Stimulated activated CD8-positive, alpha-beta memory T cell treated with anti-CD3 and anti-CD28 coated beads, Interleukin-15, amount 100 ng/mL, for 1 hour (primary cell): ENCODE results near the gene SLC12A5.
"Not testable (repeated sequence)": the region's sequence is repeated elsewhere in the genome, so short reads cannot be mapped to it uniquely, and the experiment has no call there.

ENCODE experiments used
- DNase-seq: peaks from one replicate; pipeline ENCODE4 v3.0.0-alpha.2; 2020; ENCODE audit warnings: low read depth

Gene SLC12A5

DNA sequence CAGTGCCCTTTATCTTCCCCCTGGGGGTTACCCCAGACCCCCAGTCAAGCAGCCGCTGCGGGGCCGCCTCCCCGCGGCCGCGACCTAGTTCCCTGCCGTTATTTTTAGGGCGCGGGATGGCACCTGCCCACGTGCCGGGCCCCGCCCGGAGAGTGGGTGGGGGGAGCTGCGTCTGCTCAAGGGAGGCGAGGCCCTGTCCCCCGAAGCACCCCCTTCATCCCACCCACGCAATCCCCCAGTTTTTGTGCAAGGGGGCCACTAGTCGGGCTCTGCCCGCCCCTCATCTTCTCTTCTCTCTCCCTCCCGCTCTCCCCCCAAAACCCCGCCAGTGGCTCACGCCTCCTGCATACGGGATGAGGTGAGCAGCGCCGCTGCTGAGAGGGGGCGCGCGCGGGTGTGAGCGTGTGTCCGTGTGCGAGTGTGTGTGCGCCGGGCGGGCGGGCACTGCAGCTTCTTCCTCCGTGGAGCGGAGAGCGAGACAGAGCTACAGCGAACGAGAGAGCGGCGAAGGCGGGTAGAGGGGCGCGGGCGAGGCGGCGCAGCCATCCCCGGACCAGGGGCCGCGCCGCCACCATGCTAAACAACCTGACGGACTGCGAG is at the start of gene SLC12A5:
Gene SLC12A5, plus strand, starts transcription at position 444 of the 600 bp plus-strand sequence. Its CDS starts 130 bp downstream, at position 574.
- DNase-seq: no peak

DNA sequence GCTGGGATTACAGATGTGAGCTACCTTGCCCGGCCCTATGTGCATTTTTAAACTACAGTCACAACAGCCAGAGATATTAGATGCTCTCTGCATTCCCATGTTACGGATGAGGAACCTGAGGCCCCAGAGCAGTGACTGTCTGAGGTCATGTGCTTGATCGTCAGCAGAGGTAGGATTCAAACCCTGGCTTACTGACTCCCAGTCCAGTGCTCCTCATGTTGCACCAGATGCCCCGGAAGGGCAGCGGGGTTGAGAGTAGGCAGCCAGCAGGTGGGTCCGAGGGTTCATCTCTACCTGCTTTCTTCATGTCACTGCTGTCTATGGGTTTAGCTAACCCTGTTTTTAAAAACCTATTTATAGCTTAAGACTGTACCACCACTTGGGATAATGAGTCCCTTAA is 47.8 kb upstream of the SLC12A5 start:
- DNase-seq: no peak

DNA sequence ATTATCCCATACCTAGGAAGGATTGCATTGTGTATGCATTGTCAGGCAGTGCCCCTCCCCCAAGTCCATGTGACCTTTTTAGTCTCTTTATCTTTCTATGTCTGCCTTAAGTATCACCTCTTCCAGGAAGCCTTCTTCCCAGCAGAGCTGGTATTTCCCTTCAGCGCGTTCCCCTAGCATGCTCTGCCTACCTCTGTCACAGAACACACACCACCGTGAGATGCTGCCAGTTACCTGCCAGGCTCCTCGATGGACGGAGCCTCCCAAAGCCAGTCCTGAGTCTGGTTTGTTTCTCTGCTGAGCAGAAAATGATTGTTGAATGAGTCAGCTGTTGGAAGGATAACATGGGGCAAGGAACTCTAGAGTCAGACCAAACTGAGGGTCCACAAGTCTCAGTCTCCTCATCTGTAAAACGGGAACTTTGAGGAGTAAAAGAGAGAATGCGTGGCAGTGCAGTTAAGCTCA is 45.7 kb upstream of the SLC12A5 start:
- DNase-seq: no peak

DNA sequence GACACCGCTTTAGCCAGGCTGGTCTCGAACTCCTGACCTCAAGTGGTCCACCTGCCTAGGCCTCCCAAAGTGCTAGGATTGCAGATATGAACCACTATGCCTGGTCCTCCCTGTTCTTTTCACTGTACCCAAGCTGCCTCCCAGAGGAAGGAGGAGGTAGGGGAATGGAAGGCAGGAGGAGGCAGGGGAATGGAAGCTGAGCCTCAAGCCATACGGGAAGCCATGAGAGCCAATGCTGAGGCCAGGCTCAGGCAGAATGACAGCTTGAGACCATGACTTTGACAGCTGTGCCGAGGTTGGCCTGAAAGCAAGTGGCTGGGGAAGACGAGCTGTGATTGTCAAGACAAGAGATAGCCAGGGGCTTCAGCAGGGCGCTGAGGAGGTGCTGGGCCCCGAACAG is 43.4 kb upstream of the SLC12A5 start:
- DNase-seq: no peak

DNA sequence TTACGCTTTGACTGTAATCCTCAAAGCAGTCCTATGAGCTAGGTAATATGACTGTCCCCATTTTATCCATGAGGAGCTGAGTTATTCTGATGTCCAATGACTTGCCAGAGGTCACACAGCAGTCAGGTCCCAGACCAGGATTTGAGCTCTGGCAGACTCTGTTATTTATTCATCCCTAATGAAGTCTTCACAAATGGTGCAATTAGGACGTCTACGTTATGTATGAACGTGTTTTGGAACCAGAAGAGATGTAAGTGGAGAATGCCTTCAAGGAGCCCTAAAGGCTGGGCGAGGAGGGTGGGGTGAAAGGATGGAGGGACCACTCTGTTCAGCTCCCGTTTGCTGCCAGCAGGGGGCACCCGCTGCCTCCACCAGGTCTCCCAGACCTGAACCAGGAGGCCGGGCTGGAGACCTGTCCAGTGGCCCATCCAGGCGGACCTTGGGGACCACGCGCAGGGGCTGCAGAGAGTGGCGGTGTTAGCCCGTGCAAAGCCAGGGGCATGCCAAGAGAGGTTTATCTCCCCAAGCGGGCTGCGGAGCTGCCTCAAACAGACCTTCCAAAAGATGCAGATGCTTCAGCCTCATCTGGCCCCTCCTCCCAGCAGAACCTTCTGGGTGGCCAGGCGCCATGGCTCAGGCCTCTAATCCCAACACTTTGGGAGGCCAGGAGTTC is 41.8 kb upstream of the SLC12A5 start:
- DNase-seq: peak; percentile 68

DNA sequence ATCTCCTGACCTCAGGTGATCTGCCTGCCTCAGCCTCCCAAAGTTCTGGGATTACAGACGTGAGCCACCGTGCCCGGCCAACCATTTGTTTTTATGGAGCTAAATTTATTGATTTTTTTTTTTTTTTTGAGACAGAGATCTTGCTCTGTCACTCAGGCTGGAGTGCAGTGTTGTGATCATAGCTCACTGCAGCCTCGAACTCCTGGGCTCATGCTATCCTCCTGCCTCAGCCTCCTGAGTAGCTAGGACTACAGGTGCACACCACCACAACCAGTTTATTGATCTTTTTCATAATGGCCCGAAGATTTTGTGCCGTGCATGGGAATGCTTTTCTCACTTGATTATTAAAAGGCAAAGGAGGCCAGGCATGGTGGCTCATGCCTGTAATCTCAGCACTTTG is 40.2 kb upstream of the SLC12A5 start:
- not testable (repeated sequence) for DNase-seq

DNA sequence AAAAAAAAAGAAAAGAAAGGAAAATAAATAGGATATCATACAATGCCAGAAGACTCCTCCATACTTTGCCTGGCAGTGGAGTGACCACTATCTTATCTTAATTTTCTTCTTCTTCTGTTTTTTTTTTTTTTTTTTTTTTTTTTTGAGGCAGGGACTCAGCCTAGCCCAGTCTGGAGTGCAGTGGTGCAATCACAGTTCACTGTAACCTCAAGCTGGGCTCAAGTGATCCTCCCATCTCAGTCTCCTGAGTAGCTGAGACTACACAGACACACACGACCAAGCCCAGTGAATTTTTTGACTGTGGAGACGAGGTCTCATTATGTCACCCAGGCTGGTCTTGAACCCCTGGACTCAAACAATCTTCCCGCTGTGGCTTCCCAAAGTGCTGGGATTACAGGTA is 37.4 kb upstream of the SLC12A5 start:
- DNase-seq: no peak

DNA sequence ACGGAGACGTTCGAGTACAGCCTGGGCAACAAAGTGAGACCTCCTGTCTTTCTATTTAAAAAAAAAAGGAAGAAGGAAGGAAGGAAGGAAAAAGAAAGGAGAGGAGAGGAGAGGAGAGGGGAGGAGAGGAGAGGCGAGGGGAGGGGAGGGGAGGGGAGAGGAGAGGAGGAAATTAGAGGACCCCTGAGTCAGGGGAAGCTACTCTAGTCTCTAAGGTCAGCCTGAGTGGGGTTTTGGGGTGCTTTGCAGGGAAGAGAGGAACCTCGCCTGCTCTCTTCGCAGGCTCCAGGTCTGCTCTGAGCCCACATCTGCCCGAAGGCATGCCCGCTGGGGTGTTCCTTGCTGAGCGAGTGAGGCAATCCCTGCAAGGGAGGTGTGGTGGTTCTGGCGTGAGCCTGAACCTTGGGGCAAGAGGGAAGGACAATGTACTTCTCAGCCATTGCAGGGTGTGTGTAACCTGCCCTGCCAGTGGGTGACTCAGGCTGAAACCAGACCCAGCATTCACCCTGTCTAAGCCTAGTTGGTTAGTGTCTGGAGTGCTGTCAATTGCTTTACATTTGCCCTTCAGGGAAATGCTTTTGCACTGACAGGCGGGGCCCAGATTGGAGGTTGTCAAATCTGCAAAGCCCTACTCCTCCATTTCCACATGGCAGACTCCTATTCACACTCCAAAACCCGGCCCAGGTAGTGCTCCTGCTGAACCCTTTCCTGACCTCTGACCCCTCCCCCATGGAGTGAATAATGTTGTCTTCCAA is 35.6 kb upstream of the SLC12A5 start:
- no peak for DNase-seq

DNA sequence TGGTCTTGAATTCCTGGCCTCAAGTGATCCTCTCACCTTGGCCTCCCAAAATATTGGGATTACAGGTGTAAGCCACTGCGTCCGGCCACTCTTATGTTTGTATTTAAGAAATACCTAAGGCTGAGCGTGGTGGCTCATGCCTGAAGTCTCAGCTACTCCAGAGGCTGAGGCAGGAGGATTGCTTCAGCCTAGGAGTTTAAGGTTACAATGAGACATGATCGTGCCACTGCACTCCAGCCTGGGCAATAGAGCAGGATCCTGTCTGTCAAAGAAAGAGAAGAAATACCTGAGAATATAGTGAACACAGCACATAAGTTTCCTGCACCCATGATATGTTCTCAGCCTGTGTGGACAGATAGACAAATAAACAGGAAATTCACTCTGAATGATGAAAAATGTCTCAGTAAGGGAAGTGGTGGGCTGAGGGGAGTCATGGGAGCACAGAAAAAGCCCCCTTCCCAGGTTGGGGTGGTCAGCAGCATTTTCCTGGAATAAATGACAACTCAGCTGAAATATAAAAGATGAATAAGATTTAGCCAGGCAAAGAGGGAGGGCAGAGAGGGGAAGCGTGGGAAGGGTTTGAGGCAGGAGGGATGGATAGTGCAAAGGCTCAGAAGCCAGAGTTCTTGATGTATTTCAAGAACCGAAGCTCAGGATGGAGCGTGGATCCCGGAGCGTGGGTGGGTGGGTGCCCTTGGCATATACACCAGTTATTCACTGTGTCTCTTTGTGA is 34.1 kb upstream of the SLC12A5 start:
- no peak for DNase-seq

DNA sequence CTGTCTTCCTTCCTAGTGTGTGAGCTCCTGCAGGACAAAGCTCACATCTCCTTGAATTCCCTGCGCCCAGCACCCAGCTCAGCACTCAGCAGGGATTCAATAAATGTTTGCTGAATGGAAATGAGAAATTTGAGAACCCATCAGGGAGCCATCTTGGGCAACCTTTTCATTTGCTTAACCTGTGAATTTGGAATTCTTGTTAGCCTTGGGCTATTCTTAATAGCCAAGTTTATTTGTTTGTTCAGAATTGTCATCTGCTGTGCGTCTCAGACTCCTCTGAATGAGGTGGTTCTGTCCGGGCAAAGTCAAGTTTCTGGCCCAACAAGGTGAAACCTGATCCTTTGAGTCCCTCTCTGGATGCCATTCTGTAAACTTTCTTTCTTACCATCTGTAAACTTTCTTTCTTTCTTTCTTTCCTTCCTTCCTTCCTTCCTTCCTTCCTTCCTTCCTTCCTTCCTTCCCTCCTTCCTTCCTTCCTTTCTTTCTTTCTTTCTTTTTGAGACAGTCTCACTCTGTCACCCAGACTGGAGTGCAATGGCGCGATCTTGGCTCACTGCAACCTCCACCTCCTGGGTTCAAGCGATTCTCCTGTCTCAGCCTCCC is 33.4 kb upstream of the SLC12A5 start:
- DNase-seq: not testable (repeated sequence)

DNA sequence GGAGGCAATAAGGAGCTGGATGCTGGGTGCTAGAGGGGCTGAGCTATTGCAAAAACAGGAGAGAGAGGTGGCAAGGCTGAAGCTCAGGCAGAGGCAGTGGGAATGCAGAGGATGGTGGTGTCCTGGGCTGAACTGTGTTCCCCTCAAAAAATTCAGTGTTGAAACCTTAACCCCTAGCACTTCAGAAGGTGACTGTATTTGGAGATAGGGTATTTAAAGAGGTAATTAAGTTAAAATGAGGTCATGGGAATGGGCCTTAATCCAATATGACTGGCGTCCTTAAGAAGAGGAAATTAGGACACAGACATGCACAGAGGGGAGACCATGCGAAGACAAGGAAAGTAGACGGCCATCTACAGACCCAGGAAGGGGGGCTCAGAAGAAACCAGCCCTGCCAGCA is 31.8 kb upstream of the SLC12A5 start:
- no peak for DNase-seq

DNA sequence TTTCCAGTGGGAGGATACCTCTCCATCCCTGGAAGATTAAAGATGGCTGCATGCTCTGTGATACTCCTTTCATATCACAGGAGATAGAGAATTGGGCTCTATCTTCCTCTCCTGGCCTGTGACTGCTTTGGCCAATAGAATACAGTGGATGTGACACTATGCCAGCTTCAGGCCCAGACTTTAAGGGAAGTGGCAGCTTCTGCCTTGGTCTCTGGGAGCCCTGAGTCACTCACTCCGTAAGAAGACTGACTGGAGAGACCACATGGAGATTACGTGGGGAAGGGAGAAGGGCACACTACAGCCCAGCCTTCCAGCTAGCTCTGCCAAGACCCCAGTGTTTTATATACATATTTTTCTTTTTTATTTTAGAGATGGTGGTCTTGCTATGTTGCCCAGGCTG is 30.7 kb upstream of the SLC12A5 start:
- DNase-seq: no peak

DNA sequence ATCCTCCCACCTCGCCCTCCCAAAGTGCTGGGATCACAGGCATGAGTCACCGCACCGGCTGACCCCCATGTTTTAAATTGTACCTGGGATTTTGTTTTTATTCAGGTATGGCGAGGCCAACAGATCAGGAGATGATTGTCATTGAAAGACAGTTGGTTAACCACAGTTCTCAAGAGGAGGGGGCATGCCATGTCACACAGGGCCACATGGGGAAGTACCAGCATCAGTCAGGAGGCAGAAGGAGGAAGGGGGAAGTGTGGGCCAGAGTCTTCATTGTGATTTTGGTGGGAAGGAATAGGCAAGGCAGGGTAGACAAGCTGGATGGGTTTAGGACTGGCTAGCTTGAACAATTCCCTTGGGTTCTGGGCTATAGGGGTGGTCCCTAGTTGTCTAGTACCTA is 30.3 kb upstream of the SLC12A5 start:
- DNase-seq: no peak

DNA sequence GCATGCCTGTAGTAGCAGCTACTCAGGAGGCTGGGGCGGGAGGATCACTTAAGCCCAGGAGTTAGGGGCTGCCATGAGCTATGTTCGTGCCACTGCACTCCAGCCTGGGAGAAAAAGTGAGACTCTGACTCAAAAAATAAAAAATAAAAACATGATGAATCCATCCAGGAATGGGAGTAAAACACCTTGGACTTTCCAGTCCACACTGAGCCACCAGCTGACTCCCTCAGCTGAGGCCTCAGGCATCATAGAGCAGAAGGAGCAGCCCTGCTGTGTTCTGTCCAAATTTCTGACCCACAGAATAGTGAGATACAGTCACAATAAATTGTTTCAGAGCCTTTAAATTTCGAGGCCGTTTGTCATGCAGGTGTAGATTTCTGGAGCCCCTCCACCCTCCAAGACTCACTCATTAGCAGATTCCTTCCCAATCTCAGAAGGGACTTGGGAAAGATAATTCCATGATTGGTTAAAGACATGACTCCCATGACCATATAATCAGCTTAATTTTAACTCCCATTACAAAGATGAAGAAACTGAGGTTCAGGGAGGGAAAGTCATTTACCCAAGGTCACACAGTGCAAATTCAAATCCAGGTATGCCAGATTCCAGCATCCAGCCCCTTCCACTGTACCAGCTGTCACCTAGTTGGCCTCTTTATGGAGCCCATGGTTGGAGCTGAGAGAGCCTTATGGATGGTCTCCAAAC is 29.3 kb upstream of the SLC12A5 start:
- no peak for DNase-seq

DNA sequence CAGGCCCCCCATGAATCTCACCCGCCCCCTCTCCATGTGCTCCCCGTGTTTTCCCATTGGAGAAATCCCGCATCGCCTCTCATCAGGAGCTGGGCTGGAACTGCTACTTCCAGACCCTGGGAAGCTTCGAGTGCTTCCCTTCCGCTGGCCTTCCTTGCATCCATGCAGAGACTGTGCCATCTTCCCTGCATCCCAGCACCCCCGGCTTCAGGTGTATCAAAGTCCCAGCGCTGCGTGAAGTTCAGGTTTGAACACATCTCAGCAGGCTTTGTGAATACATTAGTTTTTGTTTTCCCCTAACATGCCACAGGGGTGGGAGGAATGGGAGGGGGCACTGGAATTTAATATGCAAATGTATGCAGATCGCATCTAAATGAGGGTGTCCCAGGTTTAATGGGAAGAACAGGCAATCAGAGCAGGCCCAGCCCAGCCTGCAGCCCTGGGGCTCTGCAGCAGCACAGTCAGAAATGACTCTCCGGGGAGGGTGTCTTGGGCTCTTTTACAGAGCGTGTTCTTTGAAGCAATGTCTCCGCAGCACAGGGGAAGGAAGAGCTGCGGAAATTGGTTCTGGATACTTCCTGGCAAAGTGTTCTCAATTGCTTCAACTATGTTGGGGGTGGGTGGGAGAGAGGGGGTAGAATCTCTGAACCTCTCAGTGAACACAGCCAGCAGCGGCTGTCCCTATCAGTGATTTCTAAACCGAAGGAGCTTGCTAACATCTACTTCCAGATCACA is 28.6 kb upstream of the SLC12A5 start:
- no peak for DNase-seq

DNA sequence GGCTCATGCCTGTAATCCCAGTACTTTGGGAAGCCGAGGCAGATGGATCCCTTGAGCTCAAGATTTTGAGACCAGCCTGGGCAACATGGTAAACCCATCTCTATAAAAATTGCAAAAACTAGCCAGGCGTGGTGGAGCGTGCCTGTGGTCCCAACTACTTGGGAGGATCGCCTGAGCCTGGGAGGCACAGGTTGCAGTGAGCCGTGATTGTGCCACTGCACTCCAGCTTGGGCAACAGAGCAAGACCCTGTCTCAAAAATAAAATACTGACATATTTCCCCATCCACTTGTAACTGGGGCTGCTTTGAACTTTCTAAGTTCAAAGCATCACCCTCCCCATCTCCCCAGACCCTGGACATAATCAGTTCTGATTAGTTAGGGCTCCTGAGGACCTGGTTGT is 27.5 kb upstream of the SLC12A5 start:
- DNase-seq: no peak

DNA sequence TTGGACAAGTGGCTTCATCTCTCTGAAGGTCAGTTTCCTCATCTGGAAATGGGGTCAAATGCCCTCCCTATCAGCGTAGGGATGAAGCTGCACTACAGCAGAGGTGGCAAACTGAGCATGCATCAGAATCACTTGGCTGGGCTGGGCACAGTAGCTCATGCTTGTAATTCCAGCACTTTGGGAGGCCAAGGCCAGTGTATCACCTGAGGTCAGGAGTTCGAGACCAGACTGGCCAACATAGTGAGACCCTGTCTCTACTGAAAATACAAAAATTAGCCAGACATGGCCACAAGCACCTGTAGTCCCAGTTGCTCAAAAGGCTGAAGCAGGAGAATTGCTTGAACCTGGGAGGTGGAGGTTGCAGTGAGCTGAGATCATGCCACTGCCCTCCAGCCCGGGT is 27.0 kb upstream of the SLC12A5 start:
- no peak for DNase-seq

DNA sequence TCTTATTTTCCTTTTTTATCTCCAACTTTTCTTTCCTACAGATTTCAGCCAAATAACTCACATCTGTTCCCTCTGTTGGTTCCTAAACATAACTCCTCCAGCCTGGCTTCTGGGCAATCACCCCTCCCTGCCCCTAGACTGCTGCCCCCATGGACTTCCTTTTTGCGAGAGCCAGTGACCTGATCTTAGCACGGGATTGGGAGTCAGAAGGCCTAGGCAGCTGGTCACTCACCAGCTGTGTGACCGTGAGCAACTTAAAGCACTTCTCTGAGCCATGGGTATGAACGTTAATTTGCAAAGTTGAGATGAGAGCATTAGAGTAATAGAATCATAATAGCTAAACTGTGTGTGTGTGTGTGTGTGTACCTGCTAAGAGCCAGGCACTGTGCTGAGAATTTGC is 24.8 kb upstream of the SLC12A5 start:
- DNase-seq: no peak

DNA sequence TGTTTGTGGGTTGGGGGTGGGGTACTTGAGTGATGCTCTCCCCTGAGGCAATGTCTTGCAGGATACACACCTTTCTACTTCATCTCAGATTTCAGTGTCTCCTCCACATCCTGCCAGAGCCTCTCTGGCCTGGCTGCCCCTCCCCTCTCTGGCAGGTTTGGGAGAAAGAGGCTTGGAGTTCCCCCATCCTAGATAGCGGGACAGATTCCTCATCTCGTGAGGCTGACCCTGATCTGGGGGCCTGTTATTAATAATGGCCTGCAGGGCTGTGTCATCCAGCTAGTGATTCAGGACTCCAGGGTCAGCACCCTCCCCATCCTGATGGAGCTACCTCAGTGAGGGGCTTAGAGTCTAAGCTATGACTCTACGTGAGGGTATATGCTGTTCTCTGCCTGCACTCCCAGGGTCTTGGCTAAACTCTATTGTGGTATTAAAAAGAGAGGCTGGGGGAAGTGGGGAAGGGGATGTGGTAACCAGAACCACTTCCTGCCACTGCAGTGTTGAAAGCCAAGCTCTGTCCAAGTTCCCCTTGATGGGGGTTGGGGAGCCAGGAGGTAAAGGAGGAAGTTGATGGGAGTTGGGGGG is 24.0 kb upstream of the SLC12A5 start:
- no peak for DNase-seq

DNA sequence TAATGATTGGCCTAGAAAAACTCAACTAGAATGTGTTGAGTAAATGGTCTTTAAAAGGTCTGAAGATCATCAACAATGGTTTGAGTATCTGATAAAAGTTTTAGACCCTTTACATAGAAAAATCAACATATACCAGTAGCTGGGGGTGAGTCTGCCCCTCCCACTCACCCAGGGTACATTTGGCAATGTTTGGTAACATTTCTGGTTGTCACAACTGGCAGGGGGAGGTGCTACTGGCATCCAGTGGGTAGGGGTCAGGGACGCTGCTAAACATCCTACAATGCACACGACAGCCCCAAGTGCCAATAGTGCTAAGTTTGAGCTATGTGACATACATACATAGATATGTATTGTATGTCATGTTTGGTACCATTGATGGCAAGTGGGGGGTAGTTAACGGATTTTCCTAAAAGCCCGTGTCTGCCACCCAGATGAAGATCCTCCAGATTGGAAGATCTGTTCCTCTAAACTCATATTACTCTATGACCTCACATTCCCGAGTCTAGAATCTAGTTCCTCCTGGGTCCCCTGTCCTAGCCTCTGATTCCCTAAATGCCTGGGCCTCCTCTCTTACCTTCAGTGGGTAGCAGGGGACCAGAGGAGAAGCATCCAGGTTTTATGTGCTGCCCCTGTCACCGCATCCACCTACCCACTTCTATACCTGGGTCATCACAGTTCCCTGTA is 22.9 kb upstream of the SLC12A5 start:
- no peak for DNase-seq
